Muscle of back (tissue), 11 donors: ENCODE measurements around the gene CYSLTR2. TPM values are rescaled to one million over a fixed set of nuclear protein-coding genes. Genes with fewer than 3 reads are reported as not detected.

Experiments
- DNase-seq, 3 donors: peaks; one replicate each; pipeline versions ENCODE4 v3.0.0 to v3.0.0-alpha.2; 2013
- polyA plus RNA-seq, 10 donors: library from polyadenylated mRNA; unstranded; fragments of 120-200 nt; gene quantifications; one replicate each; pipeline ENCODE4 v1.2.1, GENCODE V29; 2013; ENCODE audit not compliant: insufficient read length in 10 of 10

The CYSLTR2 gene
- polyA plus RNA-seq, 10 donors, result 0.05 to 0.71 (median 0.31) TPM

GRCh38 chr13:48735571-48735970, 81.8 kb downstream of the CYSLTR2 start:
- DNase-seq, result no peak

GRCh38 chr13:48737689-48738088, 84.0 kb downstream of the CYSLTR2 start:
- DNase-seq, result no peak

GRCh38 chr13:48738311-48738710, 84.6 kb downstream of the CYSLTR2 start:
- DNase-seq, result no peak

GRCh38 chr13:48739386-48739964, 85.7 kb downstream of the CYSLTR2 start:
- no peak for DNase-seq

- no peak for DNase-seq
Observed at GRCh38 chr13:48741377-48741776, 87.6 kb downstream of the CYSLTR2 start.

GRCh38 chr13:48746821-48747220, 93.1 kb downstream of the CYSLTR2 start:
- DNase-seq, result no peak

- DNase-seq, result no peak
Observed at GRCh38 chr13:48748681-48749080, 95.0 kb downstream of the CYSLTR2 start.

GRCh38 chr13:48749144-48749543, 95.4 kb downstream of the CYSLTR2 start:
- DNase-seq, result no peak

GRCh38 chr13:48749699-48750473, 96.2 kb downstream of the CYSLTR2 start:
- DNase-seq, result peak; percentile 22 to 90 (median 42)

- DNase-seq, result peak in 2 of 3 donors; percentile 22 to 37
Observed at GRCh38 chr13:48750588-48751383, 97.1 kb downstream of the CYSLTR2 start.

- no peak for DNase-seq
Observed at GRCh38 chr13:48760626-48761025, 106.9 kb downstream of the CYSLTR2 start.

Other genes with a start within 250 kb of the CYSLTR2 start
- gene LPAR6, start 240.8 kb upstream of the CYSLTR2 start, polyA plus RNA-seq, result 10 to 100 TPM; 20.2 to 37.3 (median 28.2) TPM
- 10 to 100 TPM; 20.2 to 35.7 (median 23.4) TPM for gene RCBTB2, start 120.8 kb upstream of the CYSLTR2 start, polyA plus RNA-seq